GM19438 (cell line): ENCODE measurements around the gene CRYBB1.

Experiments used
- ATAC-seq: cut with Tn5 transposase; IDR thresholded peaks from one replicate; pipeline ENCODE4 v1.9.1; 2021; ENCODE audit warnings: low read depth; ENCODE audit not compliant: unreplicated experiment

Gene CRYBB1

DNA sequence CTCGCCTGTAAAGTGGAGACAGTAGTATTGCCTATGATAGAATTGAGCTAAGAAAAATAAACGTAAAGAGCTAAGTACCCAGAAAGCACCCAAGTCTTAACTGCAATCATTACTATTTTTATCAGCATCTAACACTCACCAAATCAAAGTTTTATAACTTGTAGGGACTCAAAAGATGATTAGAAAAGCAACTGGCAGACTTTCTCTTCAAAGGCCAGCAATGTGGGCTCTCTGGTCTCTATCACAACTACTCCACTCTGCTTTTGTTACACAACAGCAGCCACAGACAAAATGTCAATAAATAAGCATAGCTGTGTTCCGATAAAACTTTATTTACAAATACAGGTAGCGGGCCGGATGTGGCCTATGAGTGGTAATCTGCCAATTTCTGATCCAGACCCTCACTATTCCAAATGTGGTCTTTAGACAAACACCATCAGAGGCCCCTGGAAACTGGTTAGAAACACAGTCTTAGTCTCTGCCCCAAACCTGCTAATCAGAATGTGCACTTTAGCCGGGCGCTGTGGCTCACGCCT, 36.1 kb downstream of the CRYBB1 start:
- ATAC-seq = no peak

- no peak for ATAC-seq
Observed at GRCh38 chr22:26581026-26581425, 36.8 kb downstream of the CRYBB1 start.

GRCh38 chr22:26580240-26580962, 37.4 kb downstream of the CRYBB1 start:
- ATAC-seq = no peak

GRCh38 chr22:26579331-26579886, 38.4 kb downstream of the CRYBB1 start:
- ATAC-seq = peak; percentile 87

DNA sequence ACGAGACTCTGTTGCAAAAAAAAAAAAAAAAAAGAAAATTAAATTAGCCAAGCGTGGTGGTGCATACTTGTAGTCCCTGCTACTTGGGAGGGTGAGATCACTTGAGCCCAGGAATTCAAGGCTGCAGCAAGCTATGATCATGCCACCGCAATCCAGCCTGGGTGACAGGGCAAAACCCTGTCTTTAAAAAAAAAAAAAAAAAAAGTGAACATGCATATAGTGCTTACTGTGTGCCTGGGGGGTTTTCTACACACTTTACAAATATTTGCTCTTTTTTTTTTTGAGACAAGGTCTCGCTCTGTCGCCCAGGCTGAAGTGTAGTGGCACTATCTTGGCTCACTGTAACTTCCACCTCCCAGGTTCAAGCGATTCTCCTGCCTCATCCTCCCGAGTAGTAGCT, 40.7 kb downstream of the CRYBB1 start:
- no peak for ATAC-seq

GRCh38 chr22:26576026-26576680, 41.7 kb downstream of the CRYBB1 start:
- ATAC-seq = no peak

DNA sequence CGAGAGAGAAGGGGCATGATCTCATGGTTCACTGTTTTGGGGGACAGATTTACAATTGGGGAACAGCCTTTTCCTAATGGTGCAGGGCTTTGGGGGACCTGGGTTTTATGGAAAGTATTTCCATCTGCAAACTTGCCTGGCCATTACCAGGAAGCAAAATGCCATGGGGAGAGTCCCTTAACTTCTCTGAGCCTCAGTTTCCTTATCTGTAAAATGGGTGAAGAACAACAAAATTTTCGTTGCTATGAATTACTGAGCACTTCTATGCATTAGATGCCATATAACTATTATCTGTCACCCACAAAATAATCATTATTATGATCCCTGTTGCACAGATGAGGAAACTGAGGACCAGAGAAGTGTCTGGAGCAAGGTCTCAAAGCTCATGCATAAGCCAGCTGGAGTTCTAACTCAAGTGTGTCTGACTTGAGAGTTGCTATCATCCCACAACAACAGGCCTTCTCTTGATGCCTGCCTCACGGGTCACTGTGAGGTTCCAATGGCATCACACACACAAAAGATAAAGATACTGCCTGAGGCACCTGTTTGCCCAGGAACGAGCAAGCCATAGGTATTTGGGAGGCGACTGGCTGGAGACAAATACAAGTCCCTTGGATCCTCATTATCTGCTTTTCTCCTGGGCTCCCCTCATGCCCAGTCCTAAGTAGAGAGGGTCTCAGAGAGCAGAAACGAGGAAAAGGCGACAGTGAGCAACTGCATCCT, 43.7 kb downstream of the CRYBB1 start:
- ATAC-seq = no peak

- ATAC-seq = no peak
Observed at GRCh38 chr22:26573026-26573662, 44.7 kb downstream of the CRYBB1 start.

DNA sequence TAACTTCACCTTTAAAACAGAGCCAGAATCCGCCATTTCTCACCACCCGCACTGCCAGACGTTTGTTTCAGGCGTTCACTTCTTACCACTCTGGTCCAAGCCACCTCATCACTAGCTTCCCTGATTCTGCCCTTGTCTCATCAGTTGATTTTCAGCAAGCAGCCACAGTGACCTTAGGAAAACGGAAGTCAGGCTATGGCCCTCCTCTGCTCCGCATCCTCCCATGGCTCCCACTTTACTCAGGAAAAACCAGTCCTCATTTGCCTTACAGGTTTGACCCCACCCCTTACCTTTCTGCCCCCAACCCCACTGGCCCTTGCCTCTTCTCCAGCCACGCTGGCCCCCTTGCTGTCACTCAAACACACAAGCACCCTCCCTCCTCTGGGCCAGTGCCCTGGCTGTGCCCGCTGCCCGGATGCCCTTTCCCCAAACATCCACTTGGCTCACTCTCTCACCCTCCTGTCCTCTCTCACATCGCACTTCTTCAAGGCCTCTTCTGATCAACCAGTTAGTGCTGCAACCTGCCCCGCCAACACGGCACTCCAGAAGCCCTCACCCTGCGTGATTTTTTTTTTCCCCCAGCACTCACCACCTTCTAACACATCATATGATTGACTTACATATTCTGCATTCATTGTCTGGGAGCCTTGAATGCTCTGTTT, 46.8 kb downstream of the CRYBB1 start:
- no peak for ATAC-seq

DNA sequence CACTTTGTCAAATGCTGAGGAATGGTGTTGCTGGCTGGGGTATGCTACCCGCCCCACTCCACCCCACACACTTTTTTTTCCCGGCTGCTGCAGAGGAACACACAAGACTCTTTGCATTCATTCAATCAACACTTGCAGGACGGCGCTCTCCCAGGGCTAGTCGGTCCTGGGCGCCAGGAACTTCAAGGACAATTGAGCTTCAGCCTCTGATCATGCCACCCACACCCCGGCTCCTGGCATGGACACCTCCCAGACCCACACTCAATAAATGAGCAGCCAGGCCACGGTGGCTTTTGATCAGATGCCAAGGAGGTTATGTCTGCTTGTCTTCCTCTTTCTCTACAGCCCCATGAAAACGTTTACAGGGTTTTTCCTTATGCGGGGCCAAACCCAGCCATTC, 47.7 kb downstream of the CRYBB1 start:
- ATAC-seq = no peak

DNA sequence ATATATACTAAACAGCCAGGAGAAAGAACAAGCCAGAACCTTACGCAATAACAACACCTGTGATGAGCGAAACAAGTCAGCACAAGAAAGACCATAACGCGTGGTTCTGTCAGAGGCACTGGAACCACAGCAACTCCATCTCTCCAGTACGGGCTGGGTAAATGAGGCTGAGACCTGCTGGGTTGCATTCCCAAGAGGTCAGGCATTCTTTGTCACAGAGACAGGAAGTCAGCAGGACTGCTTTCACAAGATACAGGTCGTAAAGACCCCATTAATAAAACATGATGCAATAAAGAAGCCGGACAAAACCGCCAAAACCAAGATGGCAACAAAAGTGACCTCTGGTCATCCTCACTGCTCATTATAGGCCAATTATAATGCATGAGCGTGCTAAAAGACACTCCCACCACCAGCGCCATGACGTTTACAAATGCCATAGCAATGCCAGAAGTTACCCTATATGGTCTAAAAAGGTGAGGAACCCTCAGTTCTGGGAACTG, 49.6 kb downstream of the CRYBB1 start:
- no peak for ATAC-seq

DNA sequence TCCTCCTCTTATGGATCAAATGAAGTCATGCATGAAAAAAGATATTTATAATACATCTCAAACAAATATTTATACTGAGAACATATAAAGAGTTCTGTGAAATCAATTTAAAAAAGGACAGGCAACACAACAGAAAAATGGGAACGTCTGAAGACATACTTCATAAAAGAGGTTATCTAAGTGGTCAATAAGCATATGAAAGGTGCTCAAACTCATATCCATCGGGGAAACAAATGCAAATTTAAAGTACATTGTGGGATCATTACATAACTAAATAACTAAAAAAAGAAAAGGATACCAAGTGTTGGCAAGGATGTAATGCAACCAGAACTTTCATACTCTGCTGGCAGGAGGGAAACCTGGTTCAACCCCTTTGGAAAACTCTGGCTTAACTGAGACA, 50.2 kb downstream of the CRYBB1 start:
- ATAC-seq = no peak

GRCh38 chr22:26566994-26567393, 50.8 kb downstream of the CRYBB1 start:
- ATAC-seq = no peak

DNA sequence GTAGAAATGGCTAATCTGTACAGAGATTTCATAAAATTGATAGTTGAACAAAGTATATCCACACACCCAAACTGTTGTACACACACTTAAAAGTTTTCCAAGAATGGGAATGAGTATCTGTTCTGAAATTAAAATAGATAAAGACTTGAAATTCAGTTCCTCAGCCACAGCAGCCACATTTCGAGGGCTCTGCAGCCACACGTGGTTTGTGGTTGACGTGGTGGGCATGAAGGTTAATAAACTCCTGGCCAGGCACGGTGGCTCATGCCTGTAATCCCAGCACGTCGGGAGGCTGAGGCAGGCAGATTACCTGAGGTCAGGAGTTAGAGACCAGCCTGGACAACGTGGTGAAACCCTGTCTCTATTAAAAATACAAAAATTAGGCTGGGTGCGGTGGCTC, 51.9 kb downstream of the CRYBB1 start:
- ATAC-seq = no peak

DNA sequence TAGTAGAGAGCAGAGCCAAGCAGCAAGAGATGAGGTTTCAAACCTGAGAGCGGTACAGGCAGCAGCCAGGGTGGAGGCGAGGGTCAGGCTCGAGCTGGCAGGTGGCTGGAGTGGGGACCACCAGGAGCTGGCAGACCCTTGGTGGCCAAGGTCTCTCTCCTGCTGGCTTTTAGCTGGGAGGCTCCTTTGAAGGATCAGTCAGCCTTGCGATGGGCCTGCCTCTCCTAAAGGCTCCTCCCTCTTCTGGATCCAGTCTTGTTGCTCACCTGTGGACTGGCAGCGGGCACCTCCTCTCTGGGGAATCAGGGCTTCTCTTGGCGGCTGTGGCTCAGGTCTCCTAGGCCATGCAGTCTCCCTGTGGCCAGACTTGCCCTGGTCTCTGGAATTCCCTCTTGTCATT, 52.6 kb downstream of the CRYBB1 start:
- ATAC-seq = no peak

DNA sequence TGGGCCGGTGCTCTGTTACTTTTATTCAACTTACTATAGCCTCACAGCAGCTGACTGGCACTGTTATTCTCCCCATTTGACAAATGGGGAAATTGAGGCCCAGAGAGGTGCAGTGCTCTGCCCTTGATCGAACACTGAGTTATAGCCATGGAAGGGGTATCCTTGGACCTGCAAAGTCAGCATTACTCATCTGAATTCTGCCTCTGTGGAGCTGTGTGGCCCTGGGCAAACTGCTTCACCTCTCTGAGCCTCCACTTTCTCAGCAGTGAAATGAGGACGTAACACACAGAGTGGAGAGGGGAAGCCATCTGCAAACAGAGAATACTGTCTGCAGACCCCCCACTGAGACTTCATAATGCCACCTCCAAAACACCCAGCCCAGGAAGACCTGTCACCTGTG, 53.2 kb downstream of the CRYBB1 start:
- ATAC-seq = no peak

GRCh38 chr22:26564181-26564580, 53.6 kb downstream of the CRYBB1 start:
- no peak for ATAC-seq

DNA sequence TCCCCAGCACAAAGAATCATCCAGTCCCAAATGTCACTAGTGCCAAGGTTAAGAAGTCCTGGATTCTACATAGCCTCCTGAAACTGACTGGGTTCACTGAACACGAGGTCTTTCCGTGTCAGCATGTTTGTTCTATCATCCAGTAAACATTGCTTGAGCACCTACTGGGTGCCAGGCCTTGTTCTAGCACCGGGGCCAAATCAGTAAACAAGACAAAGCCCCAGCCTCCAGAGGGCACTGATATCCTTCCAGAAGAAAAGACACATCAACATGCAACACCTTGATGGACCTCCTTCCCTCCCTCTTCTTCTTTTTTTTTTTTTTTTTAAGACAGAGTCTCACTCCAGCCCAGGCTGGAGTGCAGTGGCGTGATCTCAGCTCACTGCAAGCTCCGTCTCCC, 54.8 kb downstream of the CRYBB1 start:
- ATAC-seq = no peak

DNA sequence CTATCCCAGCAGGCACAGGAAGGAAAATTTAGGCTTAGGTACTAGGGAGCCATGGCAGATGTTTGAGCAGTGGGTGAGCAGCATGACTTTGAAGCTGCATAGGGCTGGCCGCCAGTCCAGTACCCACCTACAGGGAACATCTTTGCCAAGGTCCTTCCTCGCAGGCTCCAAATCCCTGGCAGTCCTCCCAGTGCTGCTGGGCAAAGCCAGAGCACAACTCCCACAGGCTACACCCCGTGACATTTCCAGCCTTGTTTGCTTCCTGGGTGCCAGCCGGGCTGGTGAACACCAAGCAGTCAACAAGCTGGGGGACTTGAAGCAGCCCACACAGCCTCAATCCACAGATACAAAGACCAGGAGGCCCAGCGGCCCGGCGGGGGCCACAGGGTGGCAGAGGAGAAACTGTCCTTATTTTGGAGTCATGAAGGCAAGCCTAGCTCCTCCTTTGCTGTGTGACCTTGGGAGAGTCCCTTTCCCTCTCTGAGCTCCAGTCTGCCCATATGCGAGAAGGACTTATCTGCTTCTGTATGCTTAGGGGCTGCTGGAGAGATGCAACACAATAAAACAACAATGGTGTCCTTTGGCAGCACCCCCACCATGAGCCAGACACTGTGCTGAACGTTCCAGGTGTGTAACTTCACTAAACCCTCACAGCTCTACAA, 55.9 kb downstream of the CRYBB1 start:
- no peak for ATAC-seq
